NCI-H2227 (cell line): ENCODE measurements around the gene TMEM158.

Experiments used
- DNase-seq: peaks from one replicate; lab custom pipeline; 2025; ENCODE audit not compliant: unreplicated experiment; lab: John Stamatoyannopoulos, UW

TMEM158 gene

DNA sequence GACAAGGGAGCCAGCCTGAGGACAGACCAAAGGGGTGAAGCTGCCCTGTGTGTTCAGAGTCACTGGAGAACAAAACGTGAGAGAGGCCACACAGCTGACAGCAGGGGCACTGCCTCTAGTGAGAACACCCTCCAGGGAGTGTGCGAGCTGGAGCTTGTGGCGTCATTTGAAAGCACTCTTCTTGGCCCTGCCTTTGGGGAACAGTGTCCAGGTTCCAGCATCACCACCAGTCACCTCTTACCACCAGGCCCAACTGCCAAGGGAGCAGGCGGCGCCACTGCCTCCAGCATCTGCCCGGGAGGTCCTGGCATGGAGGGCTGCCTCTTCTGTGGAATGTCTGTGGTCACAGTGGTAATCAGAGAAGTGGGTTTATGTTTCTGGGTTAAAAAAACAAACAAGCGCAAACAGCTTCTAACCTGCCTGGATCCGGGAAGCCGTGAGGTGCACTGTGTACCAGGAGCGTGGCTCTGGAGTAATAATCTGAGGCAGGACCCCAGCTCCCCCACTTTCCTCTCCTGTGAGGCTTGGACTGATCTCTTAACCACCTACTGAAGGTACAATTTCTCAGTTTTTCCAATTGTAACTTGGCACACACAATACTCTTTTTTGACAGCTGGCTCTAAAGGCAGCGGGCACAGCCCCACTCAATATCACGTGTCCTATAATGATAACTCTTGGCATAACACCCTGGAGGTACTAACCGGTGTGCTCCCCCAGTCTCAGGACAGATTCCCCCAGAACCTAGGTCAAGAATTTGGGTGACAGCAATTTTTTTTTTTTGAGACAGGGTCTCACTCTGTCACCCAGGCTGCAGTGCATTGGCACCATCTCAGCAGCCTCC is 47.7 kb downstream of the TMEM158 start:
- DNase-seq, result no peak

DNA sequence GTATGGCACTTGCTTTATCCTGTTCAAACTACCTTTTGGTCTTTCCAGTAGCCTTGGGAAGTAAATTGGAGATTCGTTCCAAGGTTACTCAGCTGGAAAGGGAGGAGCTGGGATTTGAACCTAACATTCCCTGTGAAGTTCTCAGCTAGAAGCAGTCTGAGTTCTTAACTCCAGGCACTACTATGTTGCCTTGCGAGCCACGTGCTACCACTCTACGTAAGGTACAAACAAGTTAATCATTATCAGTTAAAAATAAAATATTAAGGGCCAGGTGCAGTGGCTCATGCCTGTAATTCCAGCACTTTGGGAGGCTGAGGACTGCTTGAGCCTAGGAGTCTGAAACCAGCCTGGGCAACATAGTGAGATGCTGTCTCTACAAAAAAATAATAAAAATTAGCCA is 49.2 kb downstream of the TMEM158 start:
- no peak for DNase-seq
